SU-DHL-6 (cell line): ENCODE results near the gene ZBTB2.

Source experiments
- EZH2phosphoT487 ChIP-seq: fragments of 200-600 bp; sonication (generic), shearing (Covaris generic); conservative IDR thresholded peaks from 2 replicates; pipeline ENCODE4 v1.6.1; 2018; ENCODE audit warnings: mild to moderate bottlenecking, antibody characterized with exemption, low read length, moderate library complexity, mixed read lengths
- TF ChIP-seq, protein P1 (sequence below): fragments of 200-600 bp; sonication (generic); IDR thresholded peaks from one replicate; pipeline ENCODE4 v1.5.1; 2017; ENCODE audit warnings: antibody characterized with exemption, mild to moderate bottlenecking, low read length, moderate library complexity; ENCODE audit not compliant: insufficient read depth, poor library complexity, severe bottlenecking

DNA sequence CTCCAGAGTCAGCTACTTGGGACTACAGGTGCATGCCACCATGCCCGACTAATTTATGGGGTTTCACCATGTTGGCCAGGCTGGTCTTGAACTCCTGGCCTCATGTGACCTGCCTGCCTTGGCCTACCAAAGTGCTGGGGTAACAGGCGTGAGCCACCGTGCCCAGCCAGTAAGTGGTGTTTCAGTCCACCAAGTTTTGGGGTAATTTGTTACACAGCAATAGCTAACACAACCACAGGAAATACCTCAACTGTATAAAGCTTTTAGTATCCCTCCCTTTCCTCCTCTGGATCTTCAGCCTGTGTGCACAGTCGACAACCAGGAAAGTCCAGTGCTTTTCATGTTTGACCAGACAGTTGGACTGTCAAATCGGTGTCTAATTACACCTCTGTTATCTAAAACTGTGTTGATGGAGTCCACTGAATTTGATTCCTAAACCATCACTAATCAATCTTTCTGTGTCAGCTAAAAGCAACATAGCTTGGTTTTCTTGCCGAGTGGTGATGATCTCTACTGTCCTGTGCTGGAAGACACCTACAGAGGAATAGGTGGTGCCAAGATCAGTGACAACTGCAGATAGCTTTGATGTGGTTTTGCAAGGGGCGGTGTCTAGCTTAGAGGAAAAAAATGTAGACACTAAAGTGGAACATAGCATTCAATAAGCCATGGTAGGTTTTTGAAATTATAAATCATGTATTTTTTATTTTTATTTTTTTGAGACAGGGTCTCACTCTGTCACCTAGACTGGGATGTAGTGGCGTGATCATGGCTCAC lies 22.2 kb upstream of the ZBTB2 start:
- TF ChIP-seq, protein P1, sequence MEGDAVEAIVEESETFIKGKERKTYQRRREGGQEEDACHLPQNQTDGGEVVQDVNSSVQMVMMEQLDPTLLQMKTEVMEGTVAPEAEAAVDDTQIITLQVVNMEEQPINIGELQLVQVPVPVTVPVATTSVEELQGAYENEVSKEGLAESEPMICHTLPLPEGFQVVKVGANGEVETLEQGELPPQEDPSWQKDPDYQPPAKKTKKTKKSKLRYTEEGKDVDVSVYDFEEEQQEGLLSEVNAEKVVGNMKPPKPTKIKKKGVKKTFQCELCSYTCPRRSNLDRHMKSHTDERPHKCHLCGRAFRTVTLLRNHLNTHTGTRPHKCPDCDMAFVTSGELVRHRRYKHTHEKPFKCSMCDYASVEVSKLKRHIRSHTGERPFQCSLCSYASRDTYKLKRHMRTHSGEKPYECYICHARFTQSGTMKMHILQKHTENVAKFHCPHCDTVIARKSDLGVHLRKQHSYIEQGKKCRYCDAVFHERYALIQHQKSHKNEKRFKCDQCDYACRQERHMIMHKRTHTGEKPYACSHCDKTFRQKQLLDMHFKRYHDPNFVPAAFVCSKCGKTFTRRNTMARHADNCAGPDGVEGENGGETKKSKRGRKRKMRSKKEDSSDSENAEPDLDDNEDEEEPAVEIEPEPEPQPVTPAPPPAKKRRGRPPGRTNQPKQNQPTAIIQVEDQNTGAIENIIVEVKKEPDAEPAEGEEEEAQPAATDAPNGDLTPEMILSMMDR, result no peak
- TF ChIP-seq EZH2phosphoT487, result no peak
